GM18907 (cell line): ENCODE data around the gene AMZ1.
"Not testable (repeated sequence)": the region's sequence is repeated elsewhere in the genome, so short reads cannot be mapped to it uniquely, and the experiment has no call there.

ENCODE experiments used
- ATAC-seq: cut with Tn5 transposase; IDR thresholded peaks from one replicate; pipeline ENCODE4 v1.9.1; 2021; ENCODE audit warnings: mild to moderate bottlenecking, moderate library complexity; ENCODE audit not compliant: unreplicated experiment

Gene AMZ1

GRCh38 chr7:2689343-2689847 is 1.4 kb downstream of the AMZ1 start:
- ATAC-seq = no peak

GRCh38 chr7:2689951-2690705 is 2.1 kb downstream of the AMZ1 start:
- no peak for ATAC-seq

GRCh38 chr7:2691011-2691707 is 3.2 kb downstream of the AMZ1 start:
- no peak for ATAC-seq

- ATAC-seq = not testable (repeated sequence)
These were observed 4.0 kb downstream of the AMZ1 start for GRCh38 chr7:2691932-2692439.

GRCh38 chr7:2692543-2692942 is 4.5 kb downstream of the AMZ1 start:
- ATAC-seq = no peak

- not testable (repeated sequence) for ATAC-seq
These were observed 5.6 kb downstream of the AMZ1 start for GRCh38 chr7:2693420-2694121.

GRCh38 chr7:2694122-2694436 is 6.1 kb downstream of the AMZ1 start:
- not testable (repeated sequence) for ATAC-seq

- peak; percentile 95 for ATAC-seq
These were observed 10.7 kb downstream of the AMZ1 start for GRCh38 chr7:2698581-2699288.

GRCh38 chr7:2699289-2699620 is 11.3 kb downstream of the AMZ1 start:
- no peak for ATAC-seq

- ATAC-seq = no peak
These were observed 12.3 kb downstream of the AMZ1 start for GRCh38 chr7:2700141-2700850.

GRCh38 chr7:2701424-2701823 is 13.4 kb downstream of the AMZ1 start:
- no peak for ATAC-seq

- ATAC-seq = no peak
These were observed 14.0 kb downstream of the AMZ1 start for GRCh38 chr7:2701832-2702593.

- ATAC-seq = no peak
These were observed 14.6 kb downstream of the AMZ1 start for GRCh38 chr7:2702594-2702957.

GRCh38 chr7:2705371-2706096 is 17.5 kb downstream of the AMZ1 start:
- ATAC-seq = no peak

- ATAC-seq = no peak
These were observed 18.7 kb downstream of the AMZ1 start for GRCh38 chr7:2706685-2707126.

- no peak for ATAC-seq
These were observed 19.5 kb downstream of the AMZ1 start for GRCh38 chr7:2707481-2707880.

GRCh38 chr7:2708041-2708440 is 20.0 kb downstream of the AMZ1 start:
- ATAC-seq = no peak

- no peak for ATAC-seq
These were observed 20.7 kb downstream of the AMZ1 start for GRCh38 chr7:2708547-2709310.
